ENCODE data around the gene NOB1. TPM values are rescaled to one million over a fixed set of nuclear protein-coding genes. Genes with fewer than 3 reads are reported as not detected.

Gene NOB1
- total and polyA plus RNA-seq, 10 donors, result 35.1 to 48.8 (median 41.4) TPM

DNA sequence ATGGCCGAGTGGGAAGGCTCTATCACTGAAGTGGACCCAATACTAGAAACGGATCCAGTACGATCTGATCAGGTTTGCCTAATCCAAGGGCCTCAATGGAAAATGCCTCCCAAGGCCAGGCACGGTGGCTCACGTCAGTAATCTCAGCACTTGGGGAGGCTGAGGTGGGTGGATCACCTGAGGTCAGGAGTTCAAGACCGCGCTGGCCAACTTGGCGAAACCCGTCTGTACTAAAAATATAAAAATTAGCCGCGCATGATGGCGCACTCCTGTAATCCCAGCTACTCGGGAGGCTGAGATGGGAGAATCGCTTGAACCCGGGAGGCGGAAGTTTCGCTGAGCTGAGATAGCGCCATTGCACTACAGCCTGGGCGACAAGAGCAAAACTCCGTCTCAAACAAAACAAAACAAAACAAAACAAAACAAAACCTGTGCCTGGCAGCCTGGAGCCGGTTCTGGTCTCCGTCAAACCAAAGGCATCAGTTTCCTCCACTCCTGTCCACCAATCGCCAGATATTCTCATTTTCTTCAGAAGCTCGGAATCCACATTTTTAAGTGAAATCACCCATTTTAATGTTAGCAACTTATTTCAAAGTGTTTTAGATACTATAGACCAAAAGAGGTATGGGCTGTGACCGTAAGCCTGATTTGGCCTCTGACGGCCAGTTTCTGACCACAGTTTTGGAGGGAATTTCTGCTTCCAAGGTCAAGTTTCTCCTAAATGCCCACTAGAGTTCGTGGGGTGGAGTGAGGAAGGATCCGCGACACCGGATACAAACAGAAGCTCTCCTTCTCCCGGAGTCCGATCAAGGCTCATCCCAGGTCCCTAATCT is 29.0 kb downstream of the NOB1 start:
- Histone ChIP-seq H3K27me3 (replicated peaks in 1 of 7) (no peaks in the 10 kb centered on the region), H3K9me3 (no peaks in the 10 kb centered on the region), H3K4me3 (peak overlapping the region; percentile 54 to 72 (median 60)), H3K27ac (peak overlapping the region; percentile 55 to 89 (median 81)), H3K4me1 (peaks cover 9 to 43% (median 30%) of the 10 kb centered on the region in 6 donors), H3K36me3 (no peaks in the 10 kb centered on the region)
- TF ChIP-seq POLR2AphosphoS5 (IDR thresholded peaks at IDR 0.05) (no peak), POLR2A (IDR thresholded peaks at IDR 0.05) (no peak)
- TF ChIP-seq, protein P1, sequence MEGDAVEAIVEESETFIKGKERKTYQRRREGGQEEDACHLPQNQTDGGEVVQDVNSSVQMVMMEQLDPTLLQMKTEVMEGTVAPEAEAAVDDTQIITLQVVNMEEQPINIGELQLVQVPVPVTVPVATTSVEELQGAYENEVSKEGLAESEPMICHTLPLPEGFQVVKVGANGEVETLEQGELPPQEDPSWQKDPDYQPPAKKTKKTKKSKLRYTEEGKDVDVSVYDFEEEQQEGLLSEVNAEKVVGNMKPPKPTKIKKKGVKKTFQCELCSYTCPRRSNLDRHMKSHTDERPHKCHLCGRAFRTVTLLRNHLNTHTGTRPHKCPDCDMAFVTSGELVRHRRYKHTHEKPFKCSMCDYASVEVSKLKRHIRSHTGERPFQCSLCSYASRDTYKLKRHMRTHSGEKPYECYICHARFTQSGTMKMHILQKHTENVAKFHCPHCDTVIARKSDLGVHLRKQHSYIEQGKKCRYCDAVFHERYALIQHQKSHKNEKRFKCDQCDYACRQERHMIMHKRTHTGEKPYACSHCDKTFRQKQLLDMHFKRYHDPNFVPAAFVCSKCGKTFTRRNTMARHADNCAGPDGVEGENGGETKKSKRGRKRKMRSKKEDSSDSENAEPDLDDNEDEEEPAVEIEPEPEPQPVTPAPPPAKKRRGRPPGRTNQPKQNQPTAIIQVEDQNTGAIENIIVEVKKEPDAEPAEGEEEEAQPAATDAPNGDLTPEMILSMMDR (IDR thresholded peaks at IDR 0.05 in 8 of 11, conservative IDR thresholded peaks at IDR 0.05 in 3 of 11), result no peak
- DNase-seq, result peak; percentile 35
- 67 to 70% (median 69%) methylated on average over 32 of the region's 32 CpGs for WGBS, 5 donors
- intact Hi-C loops (cut with DNase I; ENCODE audit: low total_unique reads), result no loop called here

DNA sequence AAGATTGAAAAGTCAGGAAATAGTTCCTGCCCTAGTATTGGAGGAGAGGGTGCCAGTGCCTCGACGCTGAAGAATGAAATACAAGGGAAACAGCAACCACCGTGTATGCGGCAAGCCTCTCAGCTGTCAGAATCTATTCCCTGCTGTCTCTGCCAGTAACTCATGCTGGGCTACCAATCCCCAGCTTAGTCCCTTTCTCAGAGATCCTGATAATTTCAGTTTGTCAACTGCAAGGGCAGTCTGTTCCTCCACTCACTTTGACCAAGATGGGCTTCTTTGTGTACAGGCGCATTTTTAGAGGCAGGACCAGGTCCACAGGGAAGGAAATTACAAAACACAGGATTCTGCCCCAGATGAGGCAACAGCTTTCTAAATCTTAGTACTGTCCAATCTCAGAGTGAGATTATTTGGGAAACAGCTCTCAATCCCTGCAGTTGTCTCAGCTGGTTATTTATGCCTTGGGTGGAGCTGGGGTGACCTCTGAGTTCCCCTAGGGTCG is 29.7 kb downstream of the NOB1 start:
- H3K27ac ChIP-seq, result peak overlapping the region in 6 of 8 donors; percentile 43 to 89 (median 84)
- H3K4me3 ChIP-seq, result peak overlapping the region in 2 of 8 donors; percentile 63 to 72
- 51 to 77% (median 65%) methylated on average over 6 of the region's 6 CpGs for WGBS, 5 donors
- no peaks in the 10 kb centered on the region for H3K27me3 ChIP-seq (replicated peaks in 1 of 7)
- no peaks in the 10 kb centered on the region for H3K9me3 ChIP-seq
- TF ChIP-seq POLR2AphosphoS5 (IDR thresholded peaks at IDR 0.05) (no peak), POLR2A (IDR thresholded peaks at IDR 0.05) (no peak)
- TF ChIP-seq, protein P1 (IDR thresholded peaks at IDR 0.05 in 8 of 11, conservative IDR thresholded peaks at IDR 0.05 in 3 of 11), result no peak
- intact Hi-C loops (cut with DNase I; ENCODE audit: low total_unique reads), result no loop called here
- H3K36me3 ChIP-seq, result no peaks in the 10 kb centered on the region
- H3K4me1 ChIP-seq, result peaks cover 9 to 43% (median 30%) of the 10 kb centered on the region in 6 donors
- peak; percentile 9 for DNase-seq

DNA sequence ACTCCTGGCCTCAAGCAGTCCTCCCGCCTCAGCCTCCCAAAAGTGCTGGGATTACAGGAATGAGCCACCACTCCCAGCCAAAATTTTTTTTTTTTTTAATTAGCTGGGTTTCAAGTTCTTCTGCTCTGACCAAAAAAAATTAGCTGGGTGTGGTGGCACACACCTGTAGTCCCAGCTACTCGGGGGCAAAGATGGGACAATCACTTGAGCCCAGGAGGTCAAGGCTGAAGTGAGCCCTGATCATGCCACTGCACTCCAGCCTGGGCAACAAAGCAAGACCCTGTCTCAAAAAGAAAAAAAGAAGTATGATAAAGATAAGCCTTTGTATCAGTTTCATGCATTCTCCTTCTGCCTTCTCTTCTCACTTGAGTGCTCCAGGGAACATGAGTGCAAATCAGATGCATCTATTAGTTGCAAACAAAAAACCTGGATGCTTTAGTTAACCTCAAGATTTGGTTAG is 30.3 kb downstream of the NOB1 start:
- Histone ChIP-seq H3K4me3 (no peak overlapping the region), H3K4me1 (peaks cover 9 to 43% (median 30%) of the 10 kb centered on the region in 6 donors), H3K36me3 (no peaks in the 10 kb centered on the region), H3K9me3 (no peaks in the 10 kb centered on the region), H3K27me3 (replicated peaks in 1 of 7) (no peaks in the 10 kb centered on the region), H3K27ac (peak overlapping the region in 3 of 8 donors; percentile 81 to 89 (median 86))
- DNase-seq, result peak; percentile 13
- intact Hi-C loops (cut with DNase I; ENCODE audit: low total_unique reads), result no loop called here
- 86 to 97% (median 92%) methylated on average over 2 of the region's 2 CpGs for WGBS, 5 donors
- TF ChIP-seq POLR2A (IDR thresholded peaks at IDR 0.05), result no peak
- no peak for TF ChIP-seq POLR2AphosphoS5 (IDR thresholded peaks at IDR 0.05)
- TF ChIP-seq, protein P1 (IDR thresholded peaks at IDR 0.05 in 8 of 11, conservative IDR thresholded peaks at IDR 0.05 in 3 of 11), result no peak

DNA sequence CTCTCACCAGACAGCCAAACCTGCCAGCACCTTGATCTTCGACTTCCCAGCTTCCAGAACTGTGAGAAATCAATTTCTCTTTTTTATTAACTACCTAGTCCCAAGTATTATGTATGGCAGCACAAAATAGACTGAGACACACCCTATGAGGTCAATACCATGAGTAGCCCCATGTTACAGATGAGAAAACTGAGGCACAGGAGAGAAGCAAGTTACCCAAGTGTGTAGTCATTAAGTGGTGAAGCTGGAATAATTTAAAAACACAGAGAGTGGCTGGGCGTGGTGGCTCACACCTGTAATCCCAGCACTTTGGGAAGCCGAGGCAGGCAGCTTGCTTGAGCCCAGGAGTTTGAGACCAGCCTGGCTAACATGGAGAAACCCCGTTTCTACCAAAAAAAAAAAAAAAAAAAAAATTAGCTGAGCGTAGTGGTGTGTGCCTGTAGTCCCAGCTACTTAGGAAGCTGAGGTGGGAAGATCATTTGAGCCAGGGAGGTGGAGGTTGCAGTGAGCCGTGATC is 33.2 kb downstream of the NOB1 start:
- Histone ChIP-seq H3K4me1 (peaks cover 0 to 22% (median 12%) of the 10 kb centered on the region in 6 donors), H3K4me3 (no peak overlapping the region), H3K36me3 (peaks cover 0 to 20% (median 4%) of the 10 kb centered on the region in 6 donors), H3K9me3 (no peaks in the 10 kb centered on the region), H3K27ac (no peak overlapping the region), H3K27me3 (replicated peaks in 1 of 7) (no peaks in the 10 kb centered on the region)
- intact Hi-C loops (cut with DNase I; ENCODE audit: low total_unique reads), result no loop called here
- 85 to 96% (median 95%) methylated on average over 6 of the region's 6 CpGs for WGBS, 5 donors
- no peak for DNase-seq
- TF ChIP-seq POLR2A (IDR thresholded peaks at IDR 0.05), result no peak
- TF ChIP-seq, protein P1 (IDR thresholded peaks at IDR 0.05 in 8 of 11, conservative IDR thresholded peaks at IDR 0.05 in 3 of 11), result no peak
- TF ChIP-seq POLR2AphosphoS5 (IDR thresholded peaks at IDR 0.05), result no peak
